Measurements from ENCODE around the gene CHST12.
"Not testable (repeated sequence)": the region's sequence is repeated elsewhere in the genome, so short reads cannot be mapped to it uniquely, and the experiment has no call there.

The CHST12 gene

DNA sequence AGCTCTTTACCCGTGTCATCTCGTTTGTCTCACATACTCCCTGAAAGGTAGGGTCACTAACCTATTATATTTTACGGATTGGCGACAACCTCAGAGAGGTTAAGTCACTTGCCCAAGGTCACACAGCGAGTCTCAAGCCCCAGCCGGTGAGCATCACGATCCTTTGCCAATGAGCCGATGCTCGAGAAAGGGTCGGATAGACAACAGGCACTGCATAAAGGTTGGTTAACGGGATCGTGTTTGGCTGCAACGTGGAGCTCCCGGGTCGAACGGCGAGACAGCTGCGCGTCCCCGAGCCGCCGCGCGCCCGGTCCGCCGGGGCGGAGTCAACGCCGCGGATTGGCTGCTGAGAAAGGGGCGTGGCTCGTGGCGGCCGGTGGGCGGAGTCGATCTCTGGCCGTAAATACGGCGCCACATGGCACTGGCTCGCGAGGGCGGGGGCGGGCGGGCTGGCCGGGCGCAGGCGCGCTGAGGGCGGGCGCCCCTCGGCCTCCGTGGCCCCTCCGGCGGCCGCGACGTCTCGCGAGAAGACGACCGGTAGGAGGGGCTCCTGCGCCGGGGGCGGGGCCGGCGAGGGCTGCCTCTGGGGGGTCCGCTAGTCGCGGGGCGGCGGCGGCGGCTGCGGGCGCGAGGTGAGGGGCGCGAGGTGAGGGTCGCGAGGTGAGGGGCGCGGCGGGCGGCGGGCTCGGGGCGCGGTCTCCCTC lies at the start of gene CHST12:
Gene CHST12 (plus strand): TSS at position 598 of the 704 bp plus-strand sequence. CDS start 29,029 bp downstream, outside the sequence.
- DNase-seq (ENCODE audit: low read depth): peak; percentile 92

DNA sequence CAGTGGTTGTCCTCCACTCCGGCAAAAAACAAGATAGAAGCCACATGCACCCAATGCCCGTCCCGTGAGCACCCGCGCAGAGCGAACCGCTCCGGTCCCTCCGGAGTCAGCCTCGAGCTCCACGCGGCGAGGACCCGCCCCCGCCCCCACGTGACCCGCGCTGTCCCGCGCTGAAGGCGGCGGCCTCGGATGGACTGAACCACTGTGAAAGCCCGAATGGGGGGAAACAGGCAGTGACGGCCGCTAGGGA lies 49.5 kb upstream of the CHST12 start:
- DNase-seq (ENCODE audit: low read depth): peak; percentile 88

DNA sequence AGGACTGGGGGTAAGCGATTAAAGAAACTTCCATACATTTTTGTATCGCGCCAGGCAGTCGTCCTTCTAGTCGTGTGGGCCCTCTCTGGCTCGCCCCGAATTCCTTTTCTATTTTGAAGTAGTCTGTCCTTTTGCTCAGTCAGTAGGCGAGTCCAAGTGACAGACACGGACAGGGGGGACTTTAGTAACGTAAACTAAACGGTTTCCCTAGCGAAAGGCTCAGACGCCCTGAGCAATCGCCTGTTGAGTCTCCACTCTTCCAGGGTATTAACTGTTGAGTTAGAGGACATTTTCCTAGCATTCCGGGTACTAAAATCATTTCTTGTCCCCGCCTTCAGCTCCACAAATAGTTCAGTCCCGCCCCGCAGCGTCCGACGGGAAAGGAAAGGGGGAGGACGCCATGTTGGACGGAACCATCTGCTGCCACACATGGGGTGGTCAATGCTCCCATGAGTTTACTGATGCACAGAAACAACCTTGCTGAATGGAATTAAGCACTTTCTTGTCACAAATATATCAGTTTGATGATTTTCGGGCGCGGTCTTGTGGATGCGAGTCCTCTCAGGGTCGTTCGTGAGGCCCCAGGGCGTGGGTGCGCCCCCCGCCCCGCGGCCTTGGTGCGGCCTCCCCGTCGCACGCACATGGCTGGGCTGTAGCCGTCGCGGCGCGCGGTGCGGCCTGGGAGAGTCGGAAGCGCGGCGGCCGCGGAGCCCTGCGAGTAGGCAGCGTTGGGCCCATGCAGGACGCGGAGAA lies 49.0 kb upstream of the CHST12 start, which contains the start of gene EIF3B:
Gene EIF3B (plus strand): TSS at position 642 of the 753 bp plus-strand sequence. CDS start 95 bp downstream, at position 737.
- DNase-seq (ENCODE audit: low read depth): peak; percentile 85

DNA sequence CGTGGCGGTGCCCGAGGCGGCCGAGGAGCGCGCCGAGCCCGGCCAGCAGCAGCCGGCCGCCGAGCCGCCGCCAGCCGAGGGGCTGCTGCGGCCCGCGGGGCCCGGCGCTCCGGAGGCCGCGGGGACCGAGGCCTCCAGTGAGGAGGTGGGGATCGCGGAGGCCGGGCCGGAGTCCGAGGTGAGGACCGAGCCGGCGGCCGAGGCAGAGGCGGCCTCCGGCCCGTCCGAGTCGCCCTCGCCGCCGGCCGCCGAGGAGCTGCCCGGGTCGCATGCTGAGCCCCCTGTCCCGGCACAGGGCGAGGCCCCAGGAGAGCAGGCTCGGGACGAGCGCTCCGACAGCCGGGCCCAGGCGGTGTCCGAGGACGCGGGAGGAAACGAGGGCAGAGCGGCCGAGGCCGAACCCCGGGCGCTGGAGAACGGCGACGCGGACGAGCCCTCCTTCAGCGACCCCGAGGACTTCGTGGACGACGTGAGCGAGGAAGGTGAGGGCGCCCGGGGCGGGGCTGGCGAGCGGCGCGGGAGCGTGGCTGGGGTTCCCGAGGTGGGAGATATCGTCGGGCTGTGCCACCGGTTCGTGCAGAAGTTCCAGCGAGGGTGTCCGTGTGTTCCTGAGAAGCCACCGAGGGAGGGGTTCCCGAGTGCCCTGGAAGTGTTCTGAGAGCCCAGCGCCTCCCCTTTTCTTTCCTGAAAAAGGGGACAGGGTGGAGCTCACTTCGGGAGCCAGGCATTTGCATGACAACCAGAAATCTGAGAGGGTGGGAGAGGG lies 48.3 kb upstream of the CHST12 start:
- peak; percentile 18 for DNase-seq (ENCODE audit: low read depth)

DNA sequence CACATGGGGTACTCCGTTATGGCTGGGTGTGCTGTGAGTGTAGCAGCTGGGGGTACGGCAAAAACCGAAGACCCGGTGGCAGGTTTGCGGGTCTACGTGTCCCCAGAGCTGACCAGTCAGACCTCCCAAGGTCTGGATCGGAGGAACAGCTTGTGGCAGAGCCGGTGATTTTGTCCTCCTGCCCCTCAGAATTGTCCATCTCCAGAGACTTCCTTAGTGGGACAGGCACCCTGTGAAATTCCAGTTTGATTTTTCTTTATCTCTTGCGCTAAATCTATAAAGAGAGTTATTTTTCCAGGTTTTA lies 47.8 kb upstream of the CHST12 start:
- DNase-seq (ENCODE audit: low read depth): no peak

DNA sequence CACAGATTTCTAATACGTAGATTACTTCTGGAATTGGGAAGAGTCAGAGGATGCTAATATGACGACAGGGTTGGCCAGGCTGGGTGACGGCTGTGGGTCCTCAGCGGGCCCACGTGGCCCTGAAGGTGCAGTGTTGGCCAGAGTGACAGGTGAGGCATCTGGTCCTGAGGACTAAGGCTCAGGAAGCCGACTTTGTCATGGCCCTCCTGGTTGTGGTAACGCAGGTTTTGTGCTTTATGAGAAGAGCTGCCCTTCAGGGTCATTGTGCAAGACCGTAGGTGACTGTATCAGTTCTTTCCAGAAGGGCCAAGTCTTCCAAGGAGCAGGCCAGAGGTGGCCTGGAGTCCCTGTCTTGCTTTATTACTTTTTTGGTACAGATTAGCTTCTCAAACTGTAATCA lies 46.2 kb upstream of the CHST12 start:
- no peak for DNase-seq (ENCODE audit: low read depth)

DNA sequence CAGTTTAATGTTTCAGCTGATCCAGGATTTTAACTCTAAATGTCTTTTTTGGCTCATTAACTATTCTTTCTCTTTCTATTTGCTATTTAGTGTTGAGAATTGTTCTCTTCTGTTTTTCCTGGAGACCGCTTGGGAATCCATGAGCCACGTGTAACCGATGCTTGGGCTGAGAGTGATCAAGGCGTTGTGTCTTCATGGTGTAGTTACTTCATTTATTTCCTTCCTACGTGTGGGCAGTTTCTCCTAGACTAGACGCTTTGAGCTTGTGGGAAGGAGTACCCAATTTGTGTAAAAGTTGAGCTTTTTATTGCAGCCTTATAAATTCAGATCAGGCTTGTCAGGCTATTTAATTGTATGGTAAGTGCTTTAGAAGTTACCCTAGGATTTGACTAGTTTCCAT lies 45.8 kb upstream of the CHST12 start:
- DNase-seq (ENCODE audit: low read depth): no peak

DNA sequence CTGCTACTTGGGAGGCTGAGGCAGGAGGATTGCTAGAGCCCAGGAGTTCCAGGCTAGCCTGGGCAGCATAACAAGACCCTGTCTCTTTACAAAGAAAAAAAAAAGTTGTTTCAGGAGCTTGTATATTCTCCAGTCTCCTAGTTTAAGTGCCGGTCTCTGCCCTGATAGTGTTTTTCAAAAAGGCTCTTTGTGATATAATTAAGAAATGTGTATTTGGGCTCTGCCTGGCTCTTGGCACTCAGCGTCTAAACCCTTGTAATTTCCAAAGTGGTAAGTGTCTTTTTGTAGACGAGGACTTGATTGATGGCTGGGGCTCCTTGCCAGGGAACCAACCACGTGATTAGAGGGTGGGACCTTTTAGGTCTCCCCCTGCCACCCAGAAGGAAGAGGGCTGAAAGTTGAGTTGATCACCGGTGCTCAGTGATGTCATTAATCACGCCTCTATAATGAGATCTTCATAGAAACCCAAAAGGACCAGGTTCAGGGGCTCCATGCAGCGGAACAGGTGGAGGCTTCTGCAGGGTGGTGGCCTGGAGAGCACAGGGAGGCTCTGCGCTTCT lies 44.4 kb upstream of the CHST12 start:
- no peak for DNase-seq (ENCODE audit: low read depth)

DNA sequence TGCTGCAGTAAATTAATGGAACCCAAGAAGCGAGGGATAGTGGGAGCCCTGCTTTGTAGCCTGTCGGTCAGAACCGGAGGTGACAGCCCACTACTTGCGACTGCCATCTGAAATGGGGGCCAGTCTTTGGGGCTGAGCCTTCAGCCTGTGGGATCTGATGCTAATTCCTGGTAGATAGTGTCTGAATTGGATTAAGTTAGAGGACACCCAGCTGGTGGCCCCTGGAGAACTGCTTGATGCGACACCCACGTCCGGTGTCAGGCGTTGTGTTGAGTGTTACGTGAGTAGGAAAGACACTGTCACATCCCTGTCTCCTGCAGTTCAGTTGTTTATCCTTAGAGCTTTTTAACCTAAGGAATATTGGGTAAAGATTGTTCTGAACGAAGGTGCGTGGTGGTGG lies 43.8 kb upstream of the CHST12 start:
- DNase-seq (ENCODE audit: low read depth): no peak

DNA sequence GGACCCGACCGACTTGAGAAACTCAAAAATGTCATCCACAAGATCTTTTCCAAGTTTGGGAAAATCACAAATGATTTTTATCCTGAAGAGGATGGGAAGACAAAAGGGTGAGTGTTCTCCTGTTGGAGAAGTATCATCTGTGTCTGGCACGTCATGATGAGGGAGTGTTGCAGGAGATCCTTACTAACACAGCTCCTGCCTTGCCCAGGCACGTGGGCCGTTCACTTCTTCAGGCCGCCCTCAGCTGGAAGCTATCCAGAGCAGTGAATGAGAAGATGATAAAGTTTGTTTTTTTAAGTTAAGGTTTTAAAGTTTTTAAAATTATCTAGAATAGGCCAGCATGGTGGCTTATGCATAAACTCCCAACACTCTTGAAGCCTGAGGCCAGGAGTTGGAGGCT lies 42.6 kb upstream of the CHST12 start:
- no peak for DNase-seq (ENCODE audit: low read depth)

DNA sequence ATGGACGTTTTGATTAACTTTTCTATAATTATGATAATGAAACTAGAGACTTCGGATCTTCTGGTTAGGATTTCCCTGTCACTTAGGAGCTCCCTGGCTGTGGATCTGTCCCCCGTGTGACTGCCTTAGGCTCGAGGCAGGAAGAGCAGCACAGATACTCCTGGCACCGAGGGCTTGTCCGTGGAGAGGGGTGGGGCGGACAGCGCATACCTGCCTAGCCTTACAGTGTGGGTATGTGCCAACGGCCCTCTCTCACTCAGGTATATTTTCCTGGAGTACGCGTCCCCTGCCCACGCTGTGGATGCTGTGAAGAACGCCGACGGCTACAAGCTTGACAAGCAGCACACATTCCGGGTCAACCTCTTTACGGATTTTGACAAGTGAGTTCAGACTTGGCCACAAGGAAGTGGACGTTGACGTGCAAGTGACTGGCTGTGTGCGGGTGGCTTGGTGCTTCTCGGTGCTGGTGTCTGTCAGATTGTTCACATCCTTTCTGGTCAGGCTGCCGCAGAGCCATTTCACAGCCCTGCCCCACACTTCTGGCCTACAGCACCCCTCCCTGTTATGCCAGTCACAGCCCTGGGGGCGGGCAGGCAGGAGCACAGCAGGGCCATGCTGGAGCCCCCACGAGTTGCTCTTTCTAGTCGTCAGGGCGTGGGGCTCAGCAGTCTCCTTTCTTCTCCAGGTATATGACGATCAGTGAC lies 40.9 kb upstream of the CHST12 start:
- no peak for DNase-seq (ENCODE audit: low read depth)

DNA sequence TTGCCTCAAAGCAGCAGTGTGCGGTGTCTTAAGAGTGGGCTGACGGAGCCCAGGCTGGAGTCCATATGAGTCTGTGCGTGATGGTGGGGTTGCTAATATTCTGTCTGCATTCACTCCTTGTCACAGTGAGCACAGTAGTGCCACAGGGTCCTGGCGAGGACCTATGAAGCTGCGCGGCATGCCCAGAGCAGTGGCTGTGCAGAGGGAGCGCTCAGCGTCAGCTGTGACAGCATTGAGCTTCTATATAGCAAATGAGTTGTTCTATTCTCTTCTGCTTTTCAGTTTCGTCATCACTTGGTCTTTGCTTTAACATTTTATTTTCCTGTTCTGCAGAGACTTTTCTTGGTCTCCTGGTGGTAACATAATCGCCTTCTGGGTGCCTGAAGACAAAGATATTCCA lies 34.3 kb upstream of the CHST12 start:
- no peak for DNase-seq (ENCODE audit: low read depth)

DNA sequence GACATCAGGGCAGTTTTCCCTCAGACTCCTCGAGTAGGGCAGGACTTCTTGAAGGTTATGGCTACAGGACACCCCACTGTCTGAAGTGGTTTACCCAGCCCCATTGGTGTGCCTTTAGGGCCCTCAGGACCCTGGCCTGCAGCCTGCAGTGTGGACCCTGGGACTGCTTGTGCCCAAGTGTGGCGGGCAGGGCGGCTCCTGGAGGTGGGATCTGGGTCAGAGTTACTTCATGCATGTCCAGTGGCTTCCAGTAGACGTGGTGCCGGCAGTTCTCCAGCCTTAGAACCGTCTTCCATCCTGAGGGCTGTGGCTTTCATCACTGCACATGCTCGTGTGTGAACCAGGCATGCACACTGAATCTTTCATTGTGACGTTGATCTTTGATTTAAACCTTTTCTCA lies 32.1 kb upstream of the CHST12 start:
- DNase-seq (ENCODE audit: low read depth): no peak

DNA sequence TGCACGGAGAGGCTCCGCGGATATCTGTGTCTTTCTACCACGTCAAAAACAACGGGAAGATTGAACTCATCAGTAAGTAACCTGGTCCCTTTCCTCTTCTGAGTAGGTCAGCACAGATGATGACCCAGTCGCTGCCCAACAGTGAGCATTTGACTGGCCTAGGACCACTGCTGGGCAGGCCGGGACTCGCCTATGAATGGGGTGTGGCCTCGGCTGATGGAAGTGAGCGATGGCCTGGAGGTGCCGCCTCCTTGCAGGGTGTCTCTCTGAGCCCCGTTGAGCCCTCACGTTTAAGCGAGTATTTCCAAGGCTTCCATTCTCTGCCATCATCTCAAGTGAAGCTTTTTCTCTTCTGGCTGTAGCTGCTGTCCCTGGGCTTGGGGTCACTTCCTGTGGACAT lies 30.7 kb upstream of the CHST12 start:
- DNase-seq (ENCODE audit: low read depth): no peak

DNA sequence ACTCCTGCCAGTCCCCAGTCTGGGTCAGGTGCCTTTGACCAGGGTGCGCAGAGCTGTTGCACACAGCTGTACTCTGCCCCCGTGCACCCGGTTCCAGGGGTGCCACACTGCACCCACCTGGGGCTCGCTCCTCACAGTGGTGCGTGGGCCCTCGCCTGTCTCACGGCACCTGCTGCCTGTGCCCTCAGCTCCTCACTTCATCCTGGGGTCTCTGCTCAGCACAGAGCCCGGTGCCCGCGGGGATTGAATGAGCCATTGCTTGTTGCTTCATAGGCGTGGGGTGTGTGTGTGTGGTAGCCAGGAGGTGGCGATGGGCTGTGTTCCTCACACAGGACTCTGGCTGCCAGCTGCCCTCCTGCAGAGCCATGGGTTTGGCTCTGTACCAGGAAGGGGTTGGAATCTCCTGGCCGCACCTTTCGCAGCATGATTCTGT lies 30.3 kb upstream of the CHST12 start:
- DNase-seq (ENCODE audit: low read depth): no peak

DNA sequence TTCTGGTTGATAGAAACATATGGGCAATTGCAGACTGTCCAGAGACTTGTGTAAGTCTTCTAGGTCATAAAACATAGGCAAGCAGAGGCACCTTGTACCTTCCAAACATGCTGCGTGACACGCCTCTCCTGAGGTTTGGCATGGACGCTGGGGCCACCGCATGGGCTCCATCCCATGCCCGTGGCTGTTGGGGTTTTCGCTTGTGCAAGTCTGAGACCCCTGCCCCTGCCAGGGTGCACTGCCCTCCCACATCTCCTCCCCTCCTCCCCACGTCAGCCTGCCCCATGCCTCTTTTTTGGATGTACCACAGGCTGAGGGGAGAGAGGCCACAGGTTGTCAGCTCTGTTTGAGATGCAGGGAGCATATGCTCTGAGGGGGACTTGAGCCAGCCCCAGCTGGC lies 29.8 kb upstream of the CHST12 start:
- no peak for DNase-seq (ENCODE audit: low read depth)

DNA sequence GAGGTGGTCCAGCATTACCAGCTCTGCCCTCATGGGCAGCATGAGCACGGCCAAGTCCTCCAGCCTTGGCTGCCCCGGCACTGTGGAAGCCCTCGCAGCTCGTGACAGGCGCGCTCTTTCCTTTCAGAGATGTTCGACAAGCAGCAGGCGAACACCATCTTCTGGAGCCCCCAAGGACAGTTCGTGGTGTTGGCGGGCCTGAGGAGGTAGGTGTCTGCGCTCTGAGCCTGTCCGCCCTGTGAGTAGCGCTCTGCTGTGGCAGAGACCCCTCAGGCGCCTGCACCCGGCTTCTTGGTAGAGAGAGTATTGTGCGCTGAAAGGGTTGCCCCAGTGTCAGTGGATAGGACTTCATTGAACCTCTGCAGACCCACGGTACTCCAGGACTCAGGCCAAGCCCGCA lies 29.0 kb upstream of the CHST12 start:
- DNase-seq (ENCODE audit: low read depth): no peak

DNA sequence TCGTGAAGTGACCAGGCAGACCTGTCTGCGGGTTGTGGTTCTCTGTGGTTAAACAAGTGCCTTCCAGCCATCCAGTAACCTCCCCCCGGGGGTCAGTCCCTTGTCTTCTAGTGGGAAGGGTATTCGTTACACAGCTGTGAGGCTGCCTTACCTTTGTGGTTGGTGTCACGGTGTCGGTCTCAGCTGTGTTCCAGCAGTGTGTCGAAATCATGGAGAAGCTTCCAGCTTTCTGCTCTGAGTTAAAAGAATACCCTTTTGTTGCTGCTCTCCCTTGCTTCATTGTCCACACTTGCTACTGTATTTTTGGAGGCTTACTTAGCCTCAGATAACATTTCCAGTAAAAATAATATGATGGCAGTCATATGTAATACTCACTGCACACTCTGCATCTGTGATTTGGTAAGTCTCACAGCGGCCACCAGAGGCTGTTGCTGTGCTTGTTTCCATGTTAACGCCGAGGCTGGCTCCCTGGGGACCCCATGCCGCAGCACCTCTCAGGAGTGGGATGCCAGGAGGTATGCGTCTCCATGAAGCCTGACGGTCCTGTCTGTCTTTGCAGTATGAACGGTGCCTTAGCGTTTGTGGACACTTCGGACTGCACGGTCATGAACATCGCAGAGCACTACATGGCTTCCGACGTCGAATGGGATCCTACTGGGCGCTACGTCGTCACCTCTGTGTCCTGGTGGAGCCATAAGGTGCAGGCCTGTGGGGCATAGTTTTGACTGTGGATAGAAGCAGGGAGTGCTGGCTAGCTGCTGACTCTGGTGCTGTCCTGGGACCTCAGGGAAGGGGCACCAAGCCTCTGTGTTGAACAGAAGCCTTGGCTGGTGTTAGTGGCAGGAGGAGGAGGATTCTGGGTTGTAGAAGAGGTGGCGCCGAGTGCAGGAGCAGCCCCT lies 28.3 kb upstream of the CHST12 start:
- DNase-seq (ENCODE audit: low read depth): no peak

DNA sequence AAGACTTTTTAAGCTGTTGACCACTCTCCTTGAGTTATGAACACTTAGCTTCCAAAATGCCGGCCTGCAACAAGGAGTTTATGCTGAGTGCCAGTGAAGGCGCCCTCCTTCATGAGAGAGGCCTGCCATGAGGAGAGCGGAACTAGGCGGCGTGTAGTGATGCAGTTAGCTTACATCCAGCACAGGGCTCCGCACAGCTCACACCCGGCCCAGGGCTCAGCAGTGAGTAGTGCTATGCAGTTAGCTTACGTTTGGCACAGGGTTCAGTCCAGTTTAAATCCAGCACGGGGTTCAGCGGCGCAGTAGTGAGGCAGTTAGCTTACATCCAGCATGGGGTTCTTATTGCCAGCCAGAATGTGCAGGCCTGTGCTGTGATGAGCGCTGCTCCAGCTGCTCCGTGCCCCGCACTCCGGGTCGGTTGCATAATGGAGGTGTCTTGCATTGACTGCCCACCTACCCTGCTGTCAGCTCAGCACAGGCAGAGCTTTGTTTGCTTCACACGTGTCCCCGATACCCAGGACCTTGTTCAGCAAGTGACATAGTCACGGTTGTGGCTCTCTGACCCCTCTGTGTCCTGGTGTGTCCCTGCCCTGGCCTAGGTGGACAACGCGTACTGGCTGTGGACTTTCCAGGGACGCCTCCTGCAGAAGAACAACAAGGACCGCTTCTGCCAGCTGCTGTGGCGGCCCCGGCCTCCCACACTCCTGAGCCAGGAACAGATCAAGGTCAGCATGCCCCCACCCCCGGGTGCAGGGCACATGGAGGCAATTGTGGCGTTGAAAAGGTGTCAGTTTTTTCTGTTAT lies 26.9 kb upstream of the CHST12 start:
- DNase-seq (ENCODE audit: low read depth): no peak

DNA sequence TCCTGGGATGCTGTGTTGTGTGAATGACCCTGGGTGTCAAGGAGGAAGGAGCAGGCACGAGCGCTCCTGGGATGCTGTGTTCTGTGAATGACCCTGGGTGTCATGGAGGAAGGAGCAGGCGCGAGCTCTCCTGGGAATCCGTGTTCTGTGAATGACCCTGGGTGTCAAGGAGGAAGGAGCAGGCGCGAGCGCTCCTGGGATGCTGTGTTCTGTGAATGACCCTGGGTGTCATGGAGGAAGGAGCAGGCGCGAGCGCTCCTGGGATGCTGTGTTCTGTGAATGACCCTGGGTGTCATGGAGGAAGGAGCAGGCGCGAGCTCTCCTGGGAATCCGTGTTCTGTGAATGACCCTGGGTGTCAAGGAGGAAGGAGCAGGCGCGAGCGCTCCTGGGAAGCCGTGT lies 25.9 kb upstream of the CHST12 start:
- not testable (repeated sequence) for DNase-seq (ENCODE audit: low read depth)
